HEK293 (cell line): Measurements from ENCODE around the gene ELN.
A peak's percentile ranks its signal among the peaks of the same experiment; 100 is the strongest.

Experiments
- CTCF ChIA-PET: fragments of 350-600 bp; formaldehyde crosslinking; extraction: SDS; loops from one replicate; lab custom pipeline; 2021; ENCODE audit warnings: antibody characterized with exemption; lab: Yijun Ruan, JAX
- POLR2A ChIA-PET: fragments of 300-600 bp; formaldehyde crosslinking; extraction: SDS; loops from one replicate; lab custom pipeline; 2020; ENCODE audit warnings: antibody characterized with exemption, inconsistent platforms; lab: Yijun Ruan, JAX
- H3K27ac ChIP-seq: fragments of 200-500 bp; sonication (Bioruptor generic); 2 replicates; pipeline ENCODE4 v1.5.1; 2014; ENCODE audit warnings: low read depth, low read length, control low read depth, inconsistent platforms; ENCODE audit errors: extremely low read depth
- H3K36me3 ChIP-seq, 2 experiments: fragments of 200-500 bp in 1 of 2; sonication (Bioruptor generic) in 1 of 2; 1 replicate in 1 of 2; 2 replicates in 1 of 2; pipeline ENCODE4 v1.5.1; 2014 to 2017; ENCODE audit warnings: inconsistent platforms in 2 of 2, low read length in 2 of 2; ENCODE audit not compliant: control insufficient read depth in 2 of 2, insufficient read depth in 1 of 2
- H3K4me1 ChIP-seq: fragments of 200-500 bp; sonication (Bioruptor generic); 2 replicates; pipeline ENCODE4 v1.5.1; 2014; ENCODE audit warnings: mild to moderate bottlenecking, low read length, inconsistent platforms; ENCODE audit not compliant: control insufficient read depth, insufficient read depth
- H3K4me3 ChIP-seq: 2 replicates; pipeline ENCODE4 v1.5.1; 2011; ENCODE audit warnings: low read depth, mild to moderate bottlenecking, control low read depth, low read length, moderate library complexity
- H3K9me3 ChIP-seq: fragments of 200-500 bp; sonication (Bioruptor generic); 2 replicates; pipeline ENCODE4 v1.5.1; 2014; ENCODE audit warnings: low read depth, low read length, inconsistent platforms; ENCODE audit not compliant: control insufficient read depth, insufficient read depth
- GLIS1 ChIP-seq: fragments of 450-650 bp; formaldehyde crosslinking; IDR thresholded peaks from 2 replicates; pipeline ENCODE4 v1.5.1; 2016; ENCODE audit warnings: missing biosample characterization, missing genetic modification characterization
- KLF10 ChIP-seq: fragments of 450-650 bp; IDR thresholded peaks from 2 replicates; pipeline ENCODE4 v1.5.1; 2018; ENCODE audit warnings: missing biosample characterization, mild to moderate bottlenecking, missing genetic modification characterization
- SP2 ChIP-seq: fragments of 450-650 bp; formaldehyde crosslinking; IDR thresholded peaks from 2 replicates; pipeline ENCODE4 v1.5.1; 2016; ENCODE audit warnings: missing biosample characterization, missing genetic modification characterization
- SP3 ChIP-seq: fragments of 450-650 bp; formaldehyde crosslinking; IDR thresholded peaks from 2 replicates; pipeline ENCODE4 v1.5.1; 2016; ENCODE audit warnings: missing biosample characterization, missing genetic modification characterization
- ZFHX2 ChIP-seq: fragments of 450-650 bp; formaldehyde crosslinking; conservative IDR thresholded peaks from 2 replicates; pipeline ENCODE4 v1.5.1; 2016; ENCODE audit warnings: missing biosample characterization, missing genetic modification characterization
- ZIC2 ChIP-seq: fragments of 450-650 bp; formaldehyde crosslinking; IDR thresholded peaks from 2 replicates; pipeline ENCODE4 v1.5.1; 2016; ENCODE audit warnings: missing biosample characterization, missing genetic modification characterization
- ZNF16 ChIP-seq: fragments of 450-650 bp; formaldehyde crosslinking; IDR thresholded peaks from 2 replicates; pipeline ENCODE4 v1.5.1; 2016; ENCODE audit warnings: low read depth, missing biosample characterization, missing genetic modification characterization
- ZNF426 ChIP-seq: fragments of 450-650 bp; formaldehyde crosslinking; IDR thresholded peaks from 2 replicates; pipeline ENCODE4 v1.5.1; 2017; ENCODE audit warnings: missing biosample characterization, missing genetic modification characterization, mild to moderate bottlenecking, inconsistent platforms, moderate library complexity
- ZNF529 ChIP-seq: fragments of 450-650 bp; formaldehyde crosslinking; IDR thresholded peaks from 2 replicates; pipeline ENCODE4 v1.5.1; 2017; ENCODE audit warnings: missing genetic modification characterization, missing biosample characterization; ENCODE audit not compliant: insufficient replicate concordance
- ZNF792 ChIP-seq: fragments of 450-650 bp; formaldehyde crosslinking; IDR thresholded peaks from 2 replicates; pipeline ENCODE4 v1.5.1; 2016; ENCODE audit warnings: missing biosample characterization, missing genetic modification characterization
- TF ChIP-seq, protein P1 (sequence below): fragments of 450-650 bp; formaldehyde crosslinking; IDR thresholded peaks from 2 replicates; pipeline ENCODE4 v1.5.1; 2016; ENCODE audit warnings: missing biosample characterization, missing genetic modification characterization, borderline replicate concordance
- TF ChIP-seq, protein P2 (sequence below): fragments of 450-650 bp; formaldehyde crosslinking; IDR thresholded peaks from 2 replicates; pipeline ENCODE4 v1.5.1; 2016; ENCODE audit warnings: missing biosample characterization, missing genetic modification characterization
- TF ChIP-seq, protein P3 (sequence below): fragments of 450-650 bp; formaldehyde crosslinking; IDR thresholded peaks from 2 replicates; pipeline ENCODE4 v1.5.1; 2016; ENCODE audit warnings: missing biosample characterization, missing genetic modification characterization
- TF ChIP-seq, protein P4 (sequence below): fragments of 450-650 bp; formaldehyde crosslinking; IDR thresholded peaks from 2 replicates; pipeline ENCODE4 v1.5.1; 2016; ENCODE audit warnings: missing biosample characterization, missing genetic modification characterization

The ELN gene

DNA sequence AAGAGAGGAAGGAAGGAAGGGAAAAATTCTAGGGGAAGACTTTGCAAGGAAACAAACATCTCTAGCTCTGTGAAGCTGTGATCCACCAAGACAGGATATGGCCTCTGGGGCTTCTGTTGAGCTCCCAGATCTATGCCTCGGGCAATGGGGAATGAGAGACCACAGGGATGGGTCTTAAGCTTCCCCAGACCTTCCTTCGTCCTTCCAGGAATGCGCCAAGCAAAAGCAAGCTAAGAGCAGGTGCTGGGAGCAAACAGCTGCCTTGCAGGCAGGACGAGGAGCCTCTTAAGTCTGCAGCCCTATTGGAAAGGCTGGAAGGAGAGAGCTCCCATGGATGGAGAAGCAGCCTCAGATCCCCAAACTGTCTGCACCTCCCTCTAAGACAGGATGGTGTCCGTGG lies 21.9 kb upstream of the ELN start (continued):
- TF ChIP-seq ZNF792 (tag by site-specific recombination), result no peak

DNA sequence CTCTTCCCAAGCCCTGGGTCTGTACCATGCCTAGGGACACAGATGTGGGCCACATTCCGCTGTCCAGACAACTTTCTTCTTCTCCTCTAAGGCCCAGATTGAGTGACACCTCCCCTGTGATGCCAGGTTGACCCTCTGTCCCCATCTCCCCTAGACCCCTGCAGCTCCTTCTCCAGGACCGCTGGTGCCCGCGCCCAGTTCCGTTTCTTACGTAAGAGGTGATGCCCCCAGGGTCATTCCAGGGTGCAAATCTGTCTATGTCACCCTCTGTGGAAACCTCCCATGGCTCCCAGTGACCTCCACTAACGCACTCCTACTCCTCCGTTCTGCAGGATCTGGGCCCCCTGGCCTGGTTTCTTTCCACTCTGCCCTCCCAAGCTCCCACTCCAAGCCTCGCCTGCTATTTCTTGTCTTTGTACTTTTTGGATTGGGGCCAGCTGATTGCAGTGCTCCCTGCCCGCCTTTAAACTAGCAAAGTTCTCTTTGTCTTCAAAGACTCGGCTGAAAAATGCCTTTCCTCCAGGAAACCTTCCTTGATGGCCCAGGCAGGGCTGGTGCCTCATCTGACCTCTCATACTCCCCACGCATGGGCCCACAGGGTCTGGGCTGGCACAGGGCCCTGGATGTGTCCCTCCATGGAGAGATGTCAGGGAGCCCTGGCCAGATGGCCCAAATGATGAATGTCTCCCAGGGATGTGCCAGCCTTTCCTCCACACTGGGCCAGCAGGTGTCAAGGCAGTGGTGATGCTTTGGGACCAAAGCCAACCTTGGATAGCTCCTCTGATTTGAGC lies 21.3 kb upstream of the ELN start:
- TF ChIP-seq, protein P1, sequence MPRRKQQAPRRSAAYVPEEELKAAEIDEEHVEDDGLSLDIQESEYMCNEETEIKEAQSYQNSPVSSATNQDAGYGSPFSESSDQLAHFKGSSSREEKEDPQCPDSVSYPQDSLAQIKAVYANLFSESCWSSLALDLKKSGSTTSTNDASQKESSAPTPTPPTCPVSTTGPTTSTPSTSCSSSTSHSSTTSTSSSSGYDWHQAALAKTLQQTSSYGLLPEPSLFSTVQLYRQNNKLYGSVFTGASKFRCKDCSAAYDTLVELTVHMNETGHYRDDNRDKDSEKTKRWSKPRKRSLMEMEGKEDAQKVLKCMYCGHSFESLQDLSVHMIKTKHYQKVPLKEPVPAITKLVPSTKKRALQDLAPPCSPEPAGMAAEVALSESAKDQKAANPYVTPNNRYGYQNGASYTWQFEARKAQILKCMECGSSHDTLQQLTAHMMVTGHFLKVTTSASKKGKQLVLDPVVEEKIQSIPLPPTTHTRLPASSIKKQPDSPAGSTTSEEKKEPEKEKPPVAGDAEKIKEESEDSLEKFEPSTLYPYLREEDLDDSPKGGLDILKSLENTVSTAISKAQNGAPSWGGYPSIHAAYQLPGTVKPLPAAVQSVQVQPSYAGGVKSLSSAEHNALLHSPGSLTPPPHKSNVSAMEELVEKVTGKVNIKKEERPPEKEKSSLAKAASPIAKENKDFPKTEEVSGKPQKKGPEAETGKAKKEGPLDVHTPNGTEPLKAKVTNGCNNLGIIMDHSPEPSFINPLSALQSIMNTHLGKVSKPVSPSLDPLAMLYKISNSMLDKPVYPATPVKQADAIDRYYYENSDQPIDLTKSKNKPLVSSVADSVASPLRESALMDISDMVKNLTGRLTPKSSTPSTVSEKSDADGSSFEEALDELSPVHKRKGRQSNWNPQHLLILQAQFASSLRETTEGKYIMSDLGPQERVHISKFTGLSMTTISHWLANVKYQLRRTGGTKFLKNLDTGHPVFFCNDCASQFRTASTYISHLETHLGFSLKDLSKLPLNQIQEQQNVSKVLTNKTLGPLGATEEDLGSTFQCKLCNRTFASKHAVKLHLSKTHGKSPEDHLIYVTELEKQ, result no peak
- TF ChIP-seq, protein P2, sequence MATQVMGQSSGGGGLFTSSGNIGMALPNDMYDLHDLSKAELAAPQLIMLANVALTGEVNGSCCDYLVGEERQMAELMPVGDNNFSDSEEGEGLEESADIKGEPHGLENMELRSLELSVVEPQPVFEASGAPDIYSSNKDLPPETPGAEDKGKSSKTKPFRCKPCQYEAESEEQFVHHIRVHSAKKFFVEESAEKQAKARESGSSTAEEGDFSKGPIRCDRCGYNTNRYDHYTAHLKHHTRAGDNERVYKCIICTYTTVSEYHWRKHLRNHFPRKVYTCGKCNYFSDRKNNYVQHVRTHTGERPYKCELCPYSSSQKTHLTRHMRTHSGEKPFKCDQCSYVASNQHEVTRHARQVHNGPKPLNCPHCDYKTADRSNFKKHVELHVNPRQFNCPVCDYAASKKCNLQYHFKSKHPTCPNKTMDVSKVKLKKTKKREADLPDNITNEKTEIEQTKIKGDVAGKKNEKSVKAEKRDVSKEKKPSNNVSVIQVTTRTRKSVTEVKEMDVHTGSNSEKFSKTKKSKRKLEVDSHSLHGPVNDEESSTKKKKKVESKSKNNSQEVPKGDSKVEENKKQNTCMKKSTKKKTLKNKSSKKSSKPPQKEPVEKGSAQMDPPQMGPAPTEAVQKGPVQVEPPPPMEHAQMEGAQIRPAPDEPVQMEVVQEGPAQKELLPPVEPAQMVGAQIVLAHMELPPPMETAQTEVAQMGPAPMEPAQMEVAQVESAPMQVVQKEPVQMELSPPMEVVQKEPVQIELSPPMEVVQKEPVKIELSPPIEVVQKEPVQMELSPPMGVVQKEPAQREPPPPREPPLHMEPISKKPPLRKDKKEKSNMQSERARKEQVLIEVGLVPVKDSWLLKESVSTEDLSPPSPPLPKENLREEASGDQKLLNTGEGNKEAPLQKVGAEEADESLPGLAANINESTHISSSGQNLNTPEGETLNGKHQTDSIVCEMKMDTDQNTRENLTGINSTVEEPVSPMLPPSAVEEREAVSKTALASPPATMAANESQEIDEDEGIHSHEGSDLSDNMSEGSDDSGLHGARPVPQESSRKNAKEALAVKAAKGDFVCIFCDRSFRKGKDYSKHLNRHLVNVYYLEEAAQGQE, result peak; percentile 57; the same call in 1 of the 2 replicates
- TF ChIP-seq SP2, result no peak
- TF ChIP-seq SP3, result no peak
- TF ChIP-seq ZNF529 (tag by site-specific recombination), result no peak
- TF ChIP-seq ZFHX2, result no peak
- no peak for TF ChIP-seq KLF10 (tag by site-specific recombination)
- peak; percentile 32 for TF ChIP-seq GLIS1 (tag by site-specific recombination)
- TF ChIP-seq, protein P3, sequence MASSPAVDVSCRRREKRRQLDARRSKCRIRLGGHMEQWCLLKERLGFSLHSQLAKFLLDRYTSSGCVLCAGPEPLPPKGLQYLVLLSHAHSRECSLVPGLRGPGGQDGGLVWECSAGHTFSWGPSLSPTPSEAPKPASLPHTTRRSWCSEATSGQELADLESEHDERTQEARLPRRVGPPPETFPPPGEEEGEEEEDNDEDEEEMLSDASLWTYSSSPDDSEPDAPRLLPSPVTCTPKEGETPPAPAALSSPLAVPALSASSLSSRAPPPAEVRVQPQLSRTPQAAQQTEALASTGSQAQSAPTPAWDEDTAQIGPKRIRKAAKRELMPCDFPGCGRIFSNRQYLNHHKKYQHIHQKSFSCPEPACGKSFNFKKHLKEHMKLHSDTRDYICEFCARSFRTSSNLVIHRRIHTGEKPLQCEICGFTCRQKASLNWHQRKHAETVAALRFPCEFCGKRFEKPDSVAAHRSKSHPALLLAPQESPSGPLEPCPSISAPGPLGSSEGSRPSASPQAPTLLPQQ (tag by site-specific recombination), result peak; percentile 26; the same call in 1 of the 2 replicates
- TF ChIP-seq, all 188 proteins: peak for 3
- Histone ChIP-seq H3K36me3 (no peaks in the 10 kb centered on the region), H3K4me3 (no peak overlapping the region), H3K9me3 (no peaks in the 10 kb centered on the region), H3K27ac (no peak overlapping the region), H3K4me1 (no peaks in the 10 kb centered on the region)
- ChIA-PET CTCF (no interaction called here), POLR2A (no interaction called here)

DNA sequence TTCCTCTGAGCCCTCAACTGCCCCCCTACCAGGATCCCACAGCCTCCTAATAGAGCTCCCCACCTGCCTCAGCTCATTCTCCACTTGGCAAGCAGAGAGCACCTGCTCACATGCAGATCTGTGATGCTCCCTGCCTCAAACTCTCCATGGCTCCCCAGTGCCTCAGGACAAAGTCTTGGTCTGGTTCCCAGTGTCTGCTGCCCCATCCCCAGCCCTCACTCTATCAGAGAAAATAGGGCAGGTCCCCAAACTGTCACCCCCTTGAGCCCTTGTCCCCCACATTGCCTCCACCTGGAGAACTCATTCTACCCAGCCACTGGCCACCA lies 20.8 kb upstream of the ELN start:
- Histone ChIP-seq H3K36me3 (no peaks in the 10 kb centered on the region), H3K9me3 (no peaks in the 10 kb centered on the region), H3K4me1 (no peaks in the 10 kb centered on the region), H3K27ac (no peak overlapping the region), H3K4me3 (no peak overlapping the region)
- TF ChIP-seq, protein P4, sequence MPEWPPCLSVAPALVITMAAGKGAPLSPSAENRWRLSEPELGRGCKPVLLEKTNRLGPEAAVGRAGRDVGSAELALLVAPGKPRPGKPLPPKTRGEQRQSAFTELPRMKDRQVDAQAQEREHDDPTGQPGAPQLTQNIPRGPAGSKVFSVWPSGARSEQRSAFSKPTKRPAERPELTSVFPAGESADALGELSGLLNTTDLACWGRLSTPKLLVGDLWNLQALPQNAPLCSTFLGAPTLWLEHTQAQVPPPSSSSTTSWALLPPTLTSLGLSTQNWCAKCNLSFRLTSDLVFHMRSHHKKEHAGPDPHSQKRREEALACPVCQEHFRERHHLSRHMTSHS, result no peak
- TF ChIP-seq ZNF426 (tag by site-specific recombination) (no peak), ZIC2 (tag by site-specific recombination) (peak; percentile 86), ZNF16 (peak; percentile 82), GLIS1 (tag by site-specific recombination) (peak; percentile 54)
- CTCF ChIA-PET, result no interaction called here
- POLR2A ChIA-PET, result no interaction called here
